SK-N-SH treated with all-trans-retinoic acid at 6 μM for 48 hours (cell line): ENCODE data around the gene CRYGS.

Source experiments
- ATAC-seq: fragments of 200-7000 bp; cut with Tn5 transposase; 3 replicates; pipeline ENCODE4 v1.9.1; 2020; ENCODE audit warnings: mild to moderate bottlenecking, moderate library complexity
- ARNTL ChIP-seq: fragments of 450-650 bp; formaldehyde crosslinking; IDR thresholded peaks from 2 replicates; pipeline ENCODE4 v1.5.0; 2020; ENCODE audit warnings: low read depth, mild to moderate bottlenecking, moderate library complexity, borderline replicate concordance
- BACH2 ChIP-seq: fragments of 250-450 bp; sonication (Bioruptor Pico); IDR thresholded peaks from 2 replicates; pipeline ENCODE4 v1.9.0; 2021; ENCODE audit warnings: mild to moderate bottlenecking, borderline replicate concordance
- CREB5 ChIP-seq: fragments of 250-450 bp; sonication (Bioruptor Pico); IDR thresholded peaks from 2 replicates; pipeline ENCODE4 v1.5.1; 2020; ENCODE audit warnings: low read depth, mild to moderate bottlenecking, moderate library complexity
- CSRNP3 ChIP-seq: fragments of 250-450 bp; sonication (Bioruptor Pico); IDR thresholded peaks from 2 replicates; pipeline ENCODE4 v1.5.1; 2021; ENCODE audit warnings: mild to moderate bottlenecking, moderate library complexity
- ESRRG ChIP-seq: fragments of 250-450 bp; sonication (Bioruptor Pico); IDR thresholded peaks from 2 replicates; pipeline ENCODE4 v1.6.1; 2021; ENCODE audit warnings: mild to moderate bottlenecking
- GLIS3 ChIP-seq: fragments of 250-450 bp; sonication (Bioruptor Pico); IDR thresholded peaks from 2 replicates; pipeline ENCODE4 v1.5.0; 2020; ENCODE audit warnings: mild to moderate bottlenecking, moderate library complexity
- ISL1 ChIP-seq: fragments of 250-450 bp; sonication (Bioruptor Pico); IDR thresholded peaks from 2 replicates; pipeline ENCODE4 v2.1.2; 2022; ENCODE audit warnings: mild to moderate bottlenecking, moderate library complexity
- OSR1 ChIP-seq: fragments of 250-450 bp; sonication (Bioruptor Pico); IDR thresholded peaks from 2 replicates; pipeline ENCODE4 v1.8.0; 2022; ENCODE audit warnings: moderate library complexity, mild to moderate bottlenecking, inconsistent platforms
- PATZ1 ChIP-seq: fragments of 250-450 bp; sonication (Bioruptor Pico); IDR thresholded peaks from 2 replicates; pipeline ENCODE4 v1.8.0; 2020; ENCODE audit warnings: mild to moderate bottlenecking, moderate library complexity, borderline replicate concordance
- POU6F1 ChIP-seq: fragments of 250-450 bp; sonication (Bioruptor Pico); IDR thresholded peaks from 2 replicates; pipeline ENCODE4 v1.8.0; 2021; ENCODE audit warnings: low read depth, mild to moderate bottlenecking, moderate library complexity, borderline replicate concordance
- PPARA ChIP-seq: fragments of 250-450 bp; sonication (Bioruptor Pico); IDR thresholded peaks from 2 replicates; pipeline ENCODE4 v1.5.0; 2020; ENCODE audit warnings: mild to moderate bottlenecking, borderline replicate concordance
- RARB ChIP-seq: fragments of 250-450 bp; sonication (Bioruptor Pico); IDR thresholded peaks from 2 replicates; pipeline ENCODE4 v1.8.0; 2021; ENCODE audit warnings: mild to moderate bottlenecking, moderate library complexity
- SNAI2 ChIP-seq: fragments of 250-450 bp; sonication (Bioruptor Pico); IDR thresholded peaks from 2 replicates; pipeline ENCODE4 v1.5.0; 2020; ENCODE audit warnings: mild to moderate bottlenecking, moderate library complexity
- TCF4 ChIP-seq: fragments of 250-450 bp; sonication (Bioruptor Pico); IDR thresholded peaks from 2 replicates; pipeline ENCODE4 v1.8.0; 2021; ENCODE audit warnings: mild to moderate bottlenecking, moderate library complexity, borderline replicate concordance
- TOX ChIP-seq: fragments of 250-450 bp; sonication (Bioruptor Pico); IDR thresholded peaks from 2 replicates; pipeline ENCODE4 v1.8.0; 2021; ENCODE audit warnings: mild to moderate bottlenecking, moderate library complexity, borderline replicate concordance
- TSHZ2 ChIP-seq: fragments of 250-450 bp; sonication (Bioruptor Pico); IDR thresholded peaks from 2 replicates; pipeline ENCODE4 v1.5.0; 2020; ENCODE audit warnings: mild to moderate bottlenecking, moderate library complexity
- ZC3H10 ChIP-seq: fragments of 250-450 bp; sonication (Bioruptor Pico); IDR thresholded peaks from 2 replicates; pipeline ENCODE4 v1.5.1; 2021; ENCODE audit warnings: mild to moderate bottlenecking, moderate library complexity
- ZFP3 ChIP-seq: fragments of 250-450 bp; sonication (Bioruptor Pico); IDR thresholded peaks from 2 replicates; pipeline ENCODE4 v1.5.0; 2020; ENCODE audit warnings: mild to moderate bottlenecking, moderate library complexity
- ZFP30 ChIP-seq: fragments of 450-650 bp; formaldehyde crosslinking; IDR thresholded peaks from 2 replicates; pipeline ENCODE4 v1.5.0; 2022; ENCODE audit warnings: mild to moderate bottlenecking, moderate library complexity
- ZNF70 ChIP-seq: fragments of 450-650 bp; formaldehyde crosslinking; IDR thresholded peaks from 2 replicates; pipeline ENCODE4 v1.5.0; 2020; ENCODE audit warnings: mild to moderate bottlenecking, moderate library complexity
- ZNF8 ChIP-seq: fragments of 450-650 bp; formaldehyde crosslinking; IDR thresholded peaks from 2 replicates; pipeline ENCODE4 v1.5.0; 2020; ENCODE audit warnings: mild to moderate bottlenecking, moderate library complexity

The CRYGS gene

GRCh38 chr3:186552408-186553031 is 8.3 kb upstream of the CRYGS start:
- ATAC-seq: no peak
- TF ChIP-seq CSRNP3 (CRISPR knock-in tag) (no peak), BACH2 (CRISPR knock-in tag) (no peak), ARNTL (CRISPR knock-in tag) (no peak), ZC3H10 (CRISPR knock-in tag) (no peak), ZFP30 (CRISPR knock-in tag) (no peak), PATZ1 (CRISPR knock-in tag) (no peak), TCF4 (CRISPR knock-in tag) (no peak), TOX (no peak), ZNF70 (CRISPR knock-in tag) (no peak), SNAI2 (CRISPR knock-in tag) (no peak), POU6F1 (CRISPR knock-in tag) (no peak), OSR1 (CRISPR knock-in tag) (no peak), ESRRG (CRISPR knock-in tag) (no peak), ZNF8 (no peak), PPARA (no peak), ZFP3 (CRISPR knock-in tag) (no peak)

- TF ChIP-seq BACH2 (CRISPR knock-in tag) (no peak), POU6F1 (CRISPR knock-in tag) (no peak), CREB5 (no peak), ESRRG (CRISPR knock-in tag) (no peak), RARB (CRISPR knock-in tag) (no peak), TSHZ2 (CRISPR knock-in tag) (no peak), TOX (no peak), PPARA (no peak), ZC3H10 (CRISPR knock-in tag) (no peak), ZFP30 (CRISPR knock-in tag) (no peak), ISL1 (CRISPR knock-in tag) (no peak), ZNF8 (no peak), TCF4 (CRISPR knock-in tag) (no peak), GLIS3 (CRISPR knock-in tag) (no peak), SNAI2 (CRISPR knock-in tag) (no peak), ZFP3 (CRISPR knock-in tag) (no peak), PATZ1 (CRISPR knock-in tag) (no peak), OSR1 (CRISPR knock-in tag) (no peak), ARNTL (CRISPR knock-in tag) (no peak)
- TF ChIP-seq, all 23 proteins: peak for 0
- ATAC-seq: no peak
These were observed 7.2 kb upstream of the CRYGS start for GRCh38 chr3:186551387-186551786.
